ENCODE results near the gene SLC25A4.

Gene SLC25A4

GRCh38 chr4:185122681-185123345, 20.3 kb upstream of the SLC25A4 start:
- DNase-seq, result peak; percentile 2

- DNase-seq, result no peak
Observed at GRCh38 chr4:185124006-185124405, 19.1 kb upstream of the SLC25A4 start.

- no peak for DNase-seq
Observed at GRCh38 chr4:185127021-185127925, 15.8 kb upstream of the SLC25A4 start.

GRCh38 chr4:185128272-185129119, 14.6 kb upstream of the SLC25A4 start:
- DNase-seq, result no peak

GRCh38 chr4:185134307-185134869, 8.7 kb upstream of the SLC25A4 start:
- DNase-seq, result peak; percentile 23

- DNase-seq, result no peak
Observed at GRCh38 chr4:185137233-185137925, 5.7 kb upstream of the SLC25A4 start.

- DNase-seq, result no peak
Observed at GRCh38 chr4:185138161-185138560, 4.9 kb upstream of the SLC25A4 start.

GRCh38 chr4:185139736-185140135, 3.3 kb upstream of the SLC25A4 start:
- DNase-seq, result no peak

- DNase-seq, result no peak
Observed at GRCh38 chr4:185141777-185142176, 1.3 kb upstream of the SLC25A4 start.

GRCh38 chr4:185142564-185142911, 528 bp upstream of the SLC25A4 start:
- no peak for DNase-seq

- DNase-seq, result peak; percentile 40
Observed at GRCh38 chr4:185143601-185143969, 519 bp downstream of the SLC25A4 start.

- DNase-seq, result no peak
Observed at GRCh38 chr4:185144601-185145240, 1.7 kb downstream of the SLC25A4 start.

- DNase-seq, result no peak
Observed at GRCh38 chr4:185145572-185145971, 2.5 kb downstream of the SLC25A4 start.

GRCh38 chr4:185149392-185149791, 6.3 kb downstream of the SLC25A4 start:
- DNase-seq, result no peak

GRCh38 chr4:185151296-185151695, 8.2 kb downstream of the SLC25A4 start:
- no peak for DNase-seq

- no peak for DNase-seq
Observed at GRCh38 chr4:185165605-185166063, 22.6 kb downstream of the SLC25A4 start.

- DNase-seq, result no peak
Observed at GRCh38 chr4:185167234-185167633, 24.2 kb downstream of the SLC25A4 start.

GRCh38 chr4:185171373-185172071, 28.5 kb downstream of the SLC25A4 start:
- no peak for DNase-seq

GRCh38 chr4:185179488-185179887, 36.4 kb downstream of the SLC25A4 start:
- no peak for DNase-seq

GRCh38 chr4:185182239-185182638, 39.2 kb downstream of the SLC25A4 start:
- DNase-seq, result no peak

- DNase-seq, result peak; percentile 89
Observed at GRCh38 chr4:185183622-185184281, 40.7 kb downstream of the SLC25A4 start.
